AG04449 (cell line): ENCODE measurements around the gene ARID1B.

Source experiments
- CTCF ChIA-PET: fragments of 350-600 bp; formaldehyde crosslinking; extraction: SDS; loops from one replicate; lab custom pipeline; 2021; ENCODE audit warnings: antibody characterized with exemption; lab: Yijun Ruan, JAX
- POLR2A ChIA-PET: fragments of 400-600, 350-600 bp; formaldehyde crosslinking; extraction: SDS; loops from one replicate; lab custom pipeline; 2020; ENCODE audit warnings: antibody characterized with exemption, inconsistent platforms; lab: Yijun Ruan, JAX
- DNase-seq: peaks from one replicate; pipeline ENCODE4 v3.0.0-alpha.2; 2010; ENCODE audit warnings: low read depth, low spot score
- H3K4me3 ChIP-seq: 2 replicates; pipeline ENCODE4 v1.5.1; 2011; ENCODE audit warnings: low read depth, mild to moderate bottlenecking, control low read depth, low read length
- TF ChIP-seq, protein P1 (sequence below): IDR thresholded peaks from one replicate; pipeline ENCODE4 v1.5.1; 2011; ENCODE audit warnings: mild to moderate bottlenecking, moderate library complexity, low read length, control low read depth, inconsistent platforms; ENCODE audit not compliant: insufficient read depth; ENCODE audit errors: missing control alignments

Gene ARID1B

GRCh38 chr6:157221817-157222175, 444.6 kb downstream of the ARID1B start:
- no peak overlapping the region for H3K4me3 ChIP-seq
- TF ChIP-seq, protein P1, sequence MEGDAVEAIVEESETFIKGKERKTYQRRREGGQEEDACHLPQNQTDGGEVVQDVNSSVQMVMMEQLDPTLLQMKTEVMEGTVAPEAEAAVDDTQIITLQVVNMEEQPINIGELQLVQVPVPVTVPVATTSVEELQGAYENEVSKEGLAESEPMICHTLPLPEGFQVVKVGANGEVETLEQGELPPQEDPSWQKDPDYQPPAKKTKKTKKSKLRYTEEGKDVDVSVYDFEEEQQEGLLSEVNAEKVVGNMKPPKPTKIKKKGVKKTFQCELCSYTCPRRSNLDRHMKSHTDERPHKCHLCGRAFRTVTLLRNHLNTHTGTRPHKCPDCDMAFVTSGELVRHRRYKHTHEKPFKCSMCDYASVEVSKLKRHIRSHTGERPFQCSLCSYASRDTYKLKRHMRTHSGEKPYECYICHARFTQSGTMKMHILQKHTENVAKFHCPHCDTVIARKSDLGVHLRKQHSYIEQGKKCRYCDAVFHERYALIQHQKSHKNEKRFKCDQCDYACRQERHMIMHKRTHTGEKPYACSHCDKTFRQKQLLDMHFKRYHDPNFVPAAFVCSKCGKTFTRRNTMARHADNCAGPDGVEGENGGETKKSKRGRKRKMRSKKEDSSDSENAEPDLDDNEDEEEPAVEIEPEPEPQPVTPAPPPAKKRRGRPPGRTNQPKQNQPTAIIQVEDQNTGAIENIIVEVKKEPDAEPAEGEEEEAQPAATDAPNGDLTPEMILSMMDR, result no peak
- POLR2A ChIA-PET, result no interaction called here
- DNase-seq, result no peak
- CTCF ChIA-PET, result no interaction called here

DNA sequence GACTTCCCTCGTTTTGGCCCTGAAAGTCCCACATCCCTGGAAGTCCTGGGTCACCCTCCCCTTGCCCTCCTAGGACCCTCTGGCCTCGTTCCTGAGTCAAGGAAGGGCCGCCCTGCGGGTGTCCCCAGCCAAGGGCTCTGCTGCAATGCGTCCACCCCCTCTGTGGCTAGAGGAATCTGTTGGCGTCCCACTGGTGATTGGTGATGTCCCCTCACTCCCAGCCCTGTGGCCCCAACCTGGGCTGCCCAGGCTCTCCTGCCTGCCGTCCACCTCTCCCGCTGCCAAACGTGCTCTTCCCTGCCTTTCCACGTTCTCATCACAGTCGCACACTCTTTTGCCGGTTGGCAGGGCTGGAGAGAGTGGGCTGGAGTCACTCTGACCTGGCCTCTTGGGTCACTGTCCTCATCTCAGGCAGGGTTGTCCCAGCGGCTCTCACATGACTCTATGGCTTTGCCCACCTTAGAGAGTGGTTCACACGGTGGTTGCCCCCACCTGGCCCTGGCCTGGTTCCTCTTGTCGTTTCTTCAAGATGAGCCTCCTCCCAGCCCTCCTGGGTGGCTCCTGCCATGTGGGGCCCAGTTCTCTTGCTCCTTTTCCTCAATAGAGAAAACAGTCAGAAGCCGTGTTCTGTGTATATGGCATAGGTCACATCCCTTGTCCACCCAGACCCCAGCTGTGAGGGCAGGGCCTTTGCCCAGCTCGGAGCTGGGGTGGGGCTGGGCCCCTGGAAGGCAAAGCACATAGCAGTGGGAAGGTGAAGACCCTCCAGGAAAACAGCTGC, 445.2 kb downstream of the ARID1B start:
- TF ChIP-seq, protein P1, result no peak
- no peak for DNase-seq
- POLR2A ChIA-PET, result no interaction called here
- no peak overlapping the region for H3K4me3 ChIP-seq
- CTCF ChIA-PET, result interaction anchor here (1.5 to 2.0 kb wide), 2 partner anchors 13 to 53 kb away, joined by 5 to 10 read pairs; no protein-coding TSS in a partner anchor

DNA sequence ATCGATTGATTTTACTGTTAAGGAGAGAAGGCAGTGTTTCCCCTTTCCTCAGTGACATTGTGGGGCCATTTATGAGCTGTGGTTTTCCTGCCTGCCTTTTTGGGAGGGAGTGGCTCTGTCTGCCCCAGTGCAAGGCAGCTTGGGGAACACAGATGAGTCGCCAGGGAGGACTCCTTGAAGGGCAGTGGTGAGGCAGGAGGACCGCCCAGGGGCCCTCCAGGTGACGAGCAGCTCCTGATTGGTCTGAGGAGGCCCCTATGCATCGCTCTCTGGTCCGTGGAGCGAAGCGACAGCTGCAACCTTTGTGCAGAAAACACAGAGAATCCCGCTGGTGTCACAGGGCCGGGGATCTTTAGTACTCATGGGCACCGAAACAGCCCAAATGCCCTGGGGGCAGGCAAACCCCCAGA, 445.8 kb downstream of the ARID1B start:
- TF ChIP-seq, protein P1, result no peak
- DNase-seq, result no peak
- POLR2A ChIA-PET, result no interaction called here
- CTCF ChIA-PET, result interaction anchor here (1.1 to 2.0 kb wide), 4 partner anchors 12 to 189 kb away, joined by 4 to 10 read pairs (median 4); no protein-coding TSS in a partner anchor
- H3K4me3 ChIP-seq, result no peak overlapping the region

- no peak for DNase-seq
- ChIA-PET POLR2A (no interaction called here), CTCF (interaction anchor here (1.0 to 2.0 kb wide), 5 partner anchors 12 to 190 kb away, joined by 3 to 10 read pairs (median 4); no protein-coding TSS in a partner anchor)
- H3K4me3 ChIP-seq, result no peak overlapping the region
- TF ChIP-seq, protein P1, result no peak
Observed at GRCh38 chr6:157223511-157223910, 446.3 kb downstream of the ARID1B start.

- CTCF ChIA-PET, result interaction anchor here (1.0 to 2.0 kb wide), 5 partner anchors 11 to 191 kb away, joined by 3 to 10 read pairs (median 4); no protein-coding TSS in a partner anchor
- TF ChIP-seq, protein P1, result no peak
- DNase-seq, result no peak
- H3K4me3 ChIP-seq, result no peak overlapping the region
- POLR2A ChIA-PET, result no interaction called here
Observed at GRCh38 chr6:157224178-157224950, 447.2 kb downstream of the ARID1B start.

DNA sequence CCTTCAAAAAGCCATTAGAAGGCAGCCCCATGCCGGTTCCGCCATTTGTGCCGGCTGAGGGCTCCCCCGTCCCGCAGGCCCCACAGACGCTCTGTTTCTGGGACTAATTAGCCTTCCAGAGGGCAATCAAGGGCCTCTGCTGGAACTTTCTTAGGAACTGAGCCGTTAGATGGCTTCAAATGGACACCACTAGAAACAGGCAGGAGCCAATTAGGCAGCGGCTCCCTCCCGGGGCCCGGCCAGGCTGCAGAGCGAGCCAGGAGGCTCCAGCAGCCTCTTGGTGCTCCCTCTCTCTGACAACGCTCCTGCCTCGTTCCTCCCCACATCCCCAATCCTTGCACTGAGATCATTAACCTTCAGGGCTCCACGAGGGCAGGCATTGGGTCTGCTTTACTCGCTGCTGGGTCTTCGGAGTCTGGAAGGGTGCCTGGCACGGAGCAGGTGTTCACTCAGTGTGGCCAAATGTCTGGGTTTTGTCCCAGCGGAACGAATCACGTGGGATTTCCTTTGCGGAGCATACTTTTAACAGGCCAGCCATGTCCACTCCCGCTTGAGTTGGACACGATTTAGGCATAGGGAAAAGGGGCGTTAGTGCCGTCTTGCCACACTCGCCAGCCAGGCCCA, 447.9 kb downstream of the ARID1B start:
- TF ChIP-seq, protein P1, result no peak
- ChIA-PET CTCF (interaction anchor here (1.3 to 1.9 kb wide), 3 partner anchors 11 to 50 kb away, joined by 5 to 9 read pairs (median 7); no protein-coding TSS in a partner anchor), POLR2A (no interaction called here)
- no peak for DNase-seq
- no peak overlapping the region for H3K4me3 ChIP-seq
